H1 (cell line): ENCODE data around the gene ACAP2. TPM values are rescaled to one million over a fixed set of nuclear protein-coding genes. Genes with fewer than 3 reads are reported as not detected.

Experiments used
- CTCF ChIA-PET: fragments of 300-600 bp; sonication (Branson Sonifier 250); formaldehyde crosslinking; loops from one replicate; lab custom pipeline; 2021; ENCODE audit not compliant: partially characterized antibody; lab: Charles Lee
- POLR2A ChIA-PET: fragments of 300-600 bp; sonication (Branson Sonifier 250); formaldehyde crosslinking; loops from one replicate; lab custom pipeline; 2021; ENCODE audit warnings: inconsistent platforms; ENCODE audit not compliant: partially characterized antibody; lab: Charles Lee
- DNase-seq, 2 experiments: peaks; one replicate each; pipeline versions ENCODE4 v3.0.0 to v3.0.0-alpha.2; 2010 to 2022; ENCODE audit warnings: low spot score in 2 of 2, low read depth in 1 of 2, mixed read lengths in 1 of 2
- FAIRE-seq: peaks from 2 replicates; lab custom pipeline; 2011; peaks lifted over from hg19 to GRCh38; lab: Jason Lieb, UNC
- H2AFZ ChIP-seq: 2 replicates; pipeline ENCODE4 v1.8.1; 2012; ENCODE audit warnings: low read length, inconsistent platforms
- H2AK5ac ChIP-seq: 2 replicates; pipeline ENCODE4 v1.6.1; 2013; ENCODE audit warnings: low read depth, low read length
- H2BK120ac ChIP-seq: replicated peaks from 2 replicates; pipeline ENCODE3; 2013; ENCODE audit warnings: low read depth, low read length, inconsistent platforms
- H2BK12ac ChIP-seq: 2 replicates; pipeline ENCODE4 v1.6.1; 2013; ENCODE audit warnings: low read depth, low read length
- H2BK15ac ChIP-seq: 2 replicates; pipeline ENCODE4 v1.6.1; 2013; ENCODE audit warnings: low read length
- H2BK20ac ChIP-seq: 2 replicates; pipeline ENCODE4 v1.6.1; 2013; ENCODE audit warnings: low read length
- H2BK5ac ChIP-seq: 2 replicates; pipeline ENCODE4 v1.6.1; 2013; ENCODE audit warnings: low read depth, low read length
- H3K14ac ChIP-seq: 2 replicates; pipeline ENCODE4 v1.6.1; 2013; ENCODE audit warnings: inconsistent platforms; ENCODE audit not compliant: insufficient read length
- H3K18ac ChIP-seq: 2 replicates; pipeline ENCODE4 v1.6.1; 2013; ENCODE audit warnings: low read length; ENCODE audit errors: extremely low read depth
- H3K23ac ChIP-seq: 2 replicates; pipeline ENCODE4 v1.6.1; 2013; ENCODE audit warnings: inconsistent platforms; ENCODE audit not compliant: insufficient read length
- H3K23me2 ChIP-seq: 2 replicates; pipeline ENCODE4 v1.6.1; 2013; ENCODE audit warnings: low read depth, low read length
- H3K27ac ChIP-seq: 2 replicates; pipeline ENCODE4 v1.6.1; 2011; ENCODE audit warnings: low read depth, low read length, inconsistent platforms
- H3K27me3 ChIP-seq, 4 experiments: replicated peaks in 1 of 4; 1 replicate in 1 of 4; 2 replicates in 3 of 4; pipeline versions ENCODE4 v1.6.1 to v1.8.1; 2011 to 2013; ENCODE audit warnings: low read length in 3 of 4, mild to moderate bottlenecking in 3 of 4, inconsistent platforms in 2 of 4, mixed read lengths in 2 of 4, moderate library complexity in 1 of 4; ENCODE audit not compliant: control insufficient read depth in 3 of 4, insufficient read depth in 3 of 4; ENCODE audit errors: extremely low read depth in 1 of 4
- H3K36me3 ChIP-seq, 4 experiments: 2 replicates each; pipeline versions ENCODE4 v1.6.1 to v1.8.1; 2011 to 2013; ENCODE audit warnings: mild to moderate bottlenecking in 4 of 4, low read length in 3 of 4, moderate library complexity in 2 of 4, control low read depth in 1 of 4, inconsistent platforms in 1 of 4; ENCODE audit not compliant: insufficient read depth in 4 of 4, control insufficient read depth in 2 of 4
- H3K4ac ChIP-seq: replicated peaks from 2 replicates; pipeline ENCODE3; 2013; ENCODE audit warnings: low read length, low read depth, mixed read lengths, inconsistent platforms; ENCODE audit not compliant: insufficient read length
- H3K4me1 ChIP-seq, 4 experiments: replicated peaks in 1 of 4; 1 replicate in 1 of 4; 2 replicates in 3 of 4; pipeline versions ENCODE4 v1.6.1 to v1.8.1; 2011 to 2013; ENCODE audit warnings: low read length in 3 of 4, inconsistent platforms in 2 of 4, mixed read lengths in 1 of 4; ENCODE audit not compliant: insufficient read depth in 4 of 4, control insufficient read depth in 3 of 4
- H3K4me2 ChIP-seq, 2 experiments: 2 replicates each; pipeline versions ENCODE4 v1.6.1 to v1.8.1; 2011 to 2013; ENCODE audit warnings: low read depth in 2 of 2, low read length in 2 of 2, control low read depth in 1 of 2, inconsistent platforms in 1 of 2, mild to moderate bottlenecking in 1 of 2; ENCODE audit not compliant: insufficient read depth in 1 of 2
- H3K4me3 ChIP-seq, 4 experiments: fragments of 200-600, 300-600 bp in 1 of 4; sonication (generic), shearing (Covaris generic), sonication (Bioruptor Twin) in 1 of 4; 2 replicates each; pipeline versions ENCODE4 v1.5.1 to v1.8.1; 2011 to 2016; ENCODE audit warnings: low read length in 4 of 4, low read depth in 3 of 4, control low read depth in 2 of 4, inconsistent platforms in 2 of 4, mild to moderate bottlenecking in 2 of 4, mixed read lengths in 1 of 4, moderate library complexity in 1 of 4; ENCODE audit not compliant: insufficient read depth in 2 of 4; ENCODE audit errors: extremely low read depth in 1 of 4
- H3K56ac ChIP-seq: replicated peaks from 2 replicates; pipeline ENCODE3; 2013; ENCODE audit warnings: low read depth, mild to moderate bottlenecking, mixed read lengths, low read length, inconsistent platforms; ENCODE audit not compliant: insufficient read length
- H3K79me1 ChIP-seq: 2 replicates; pipeline ENCODE4 v1.6.1; 2013; ENCODE audit warnings: low read depth, low read length, control low read depth
- H3K79me2 ChIP-seq, 2 experiments: 2 replicates each; pipeline versions ENCODE4 v1.6.1 to v1.8.1; 2012 to 2013; ENCODE audit warnings: low read length in 2 of 2, mild to moderate bottlenecking in 2 of 2, inconsistent platforms in 1 of 2; ENCODE audit not compliant: insufficient read depth in 2 of 2, control insufficient read depth in 1 of 2
- H3K9ac ChIP-seq, 4 experiments: replicated peaks in 1 of 4; 1 replicate in 1 of 4; 2 replicates in 3 of 4; pipeline versions ENCODE4 v1.6.1 to v1.8.1; 2011 to 2013; ENCODE audit warnings: low read depth in 3 of 4, low read length in 3 of 4, control low read depth in 2 of 4, mild to moderate bottlenecking in 2 of 4, moderate library complexity in 2 of 4, inconsistent platforms in 1 of 4; ENCODE audit errors: extremely low read depth in 1 of 4
- H3K9me3 ChIP-seq, 2 experiments: 2 replicates each; pipeline versions ENCODE4 v1.6.1 to v1.8.1; 2012 to 2013; ENCODE audit warnings: mild to moderate bottlenecking in 2 of 2, moderate library complexity in 2 of 2, control low read depth in 1 of 2, inconsistent platforms in 1 of 2, low read depth in 1 of 2, low read length in 1 of 2, mixed read lengths in 1 of 2; ENCODE audit not compliant: insufficient read depth in 2 of 2
- H4K20me1 ChIP-seq, 2 experiments: replicated peaks in 1 of 2; 2 replicates each; pipeline versions ENCODE3 to v1.8.1; 2011 to 2013; ENCODE audit warnings: inconsistent platforms in 2 of 2, low read length in 2 of 2, mild to moderate bottlenecking in 1 of 2; ENCODE audit not compliant: insufficient read depth in 2 of 2, control insufficient read depth in 1 of 2
- H4K5ac ChIP-seq: 2 replicates; pipeline ENCODE4 v1.6.1; 2013; ENCODE audit warnings: low read length, low read depth, mixed read lengths, inconsistent platforms; ENCODE audit not compliant: insufficient read length
- H4K8ac ChIP-seq: 2 replicates; pipeline ENCODE4 v1.8.0; 2013; ENCODE audit warnings: mild to moderate bottlenecking, moderate library complexity, low read length, inconsistent platforms; ENCODE audit not compliant: insufficient read depth; ENCODE audit errors: extremely low read depth
- H4K91ac ChIP-seq: replicated peaks from 2 replicates; pipeline ENCODE3; 2013; ENCODE audit warnings: low read length, mixed read lengths, inconsistent platforms; ENCODE audit not compliant: insufficient read length
- BACH1 ChIP-seq: IDR thresholded peaks from 2 replicates; pipeline ENCODE4 v1.6.1; 2012; ENCODE audit warnings: low read length, improper control_type of control experiment
- BCL11A ChIP-seq, 2 experiments: IDR thresholded peaks; one replicate each; pipeline ENCODE4 v1.6.1; 2011; ENCODE audit warnings: low read depth in 2 of 2, low read length in 2 of 2, mild to moderate bottlenecking in 2 of 2
- CEBPB ChIP-seq: IDR thresholded peaks from 2 replicates; pipeline ENCODE4 v1.6.1; 2012; ENCODE audit warnings: low read depth, low read length
- CHD2 ChIP-seq: IDR thresholded peaks from 2 replicates; pipeline ENCODE4 v1.6.1; 2012; ENCODE audit warnings: low read length, improper control_type of control experiment
- CREB1 ChIP-seq: IDR thresholded peaks from 2 replicates; pipeline ENCODE4 v1.6.1; 2012; ENCODE audit warnings: inconsistent platforms
- HDAC2 ChIP-seq, 2 experiments: fragments of 300-600 bp in 1 of 2; sonication (generic) in 1 of 2; IDR thresholded peaks; 2 replicates each; pipeline ENCODE4 v1.6.1; 2011 to 2012; ENCODE audit warnings: low read depth in 2 of 2, low read length in 2 of 2, mild to moderate bottlenecking in 2 of 2, moderate library complexity in 2 of 2, borderline replicate concordance in 1 of 2, inconsistent platforms in 1 of 2
- JUN ChIP-seq: IDR thresholded peaks from 2 replicates; pipeline ENCODE4 v1.6.1; 2011; ENCODE audit warnings: low read depth, mild to moderate bottlenecking, improper control_type of control experiment, low read length
- KDM1A ChIP-seq: fragments of 200-600, 300-600 bp; sonication (generic); IDR thresholded peaks from 2 replicates; pipeline ENCODE4 v1.7.1; 2016; ENCODE audit warnings: mild to moderate bottlenecking, low read length, borderline replicate concordance
- KDM5A ChIP-seq: fragments of 200-600 bp; IDR thresholded peaks from 2 replicates; pipeline ENCODE4 v1.7.1; 2012; ENCODE audit warnings: mild to moderate bottlenecking, low read length, inconsistent platforms, mixed read lengths
- MAFK ChIP-seq: IDR thresholded peaks from 2 replicates; pipeline ENCODE4 v1.6.1; 2012; ENCODE audit warnings: low read depth, mild to moderate bottlenecking, improper control_type of control experiment, low read length
- RFX5 ChIP-seq: IDR thresholded peaks from 2 replicates; pipeline ENCODE4 v1.6.1; 2011; ENCODE audit warnings: low read depth, low read length, improper control_type of control experiment, borderline replicate concordance
- SAP30 ChIP-seq: fragments of 300-600 bp; sonication (generic); IDR thresholded peaks from 2 replicates; pipeline ENCODE4 v1.7.1; 2012; ENCODE audit warnings: low read length, moderate library complexity, mild to moderate bottlenecking, inconsistent platforms; ENCODE audit not compliant: insufficient read depth, insufficient replicate concordance
- TBP ChIP-seq: IDR thresholded peaks from 2 replicates; pipeline ENCODE4 v1.6.1; 2011; ENCODE audit warnings: low read depth, low read length, improper control_type of control experiment
- TEAD4 ChIP-seq: IDR thresholded peaks from 2 replicates; pipeline ENCODE4 v1.6.1; 2012; ENCODE audit warnings: low read depth, low read length, inconsistent platforms, mixed read lengths
- WGBS, 2 experiments: shearing (Covaris generic) in 1 of 2; methylation state at CpG; one replicate each; pipeline versions ENCODE4 v1.1.6 to v1.1.7; 2013 to 2015; ENCODE audit warnings: low lambda C conversion rate in 2 of 2, mixed read lengths in 2 of 2, inconsistent platforms in 1 of 2, low coverage in 1 of 2, missing lambda C conversion rate in 1 of 2; ENCODE audit not compliant: insufficient replicate concordance in 2 of 2, insufficient coverage in 1 of 2, insufficient read length in 1 of 2; ENCODE audit errors: extremely low coverage in 1 of 2, missing lambda C conversion rate in 1 of 2; 5-methylcytosine and 5-hydroxymethylcytosine counted together
- polyA plus RNA-seq, 7 experiments: library from polyadenylated mRNA; depleted of rRNA in 3 of 7; stranded (reverse) in 5 of 7; unstranded in 2 of 7; fragments of >200 nt in 5 of 7; fragments of 200-250 nt in 2 of 7; gene quantifications; 1 replicate in 5 of 7; 2 replicates in 1 of 7; 4 replicates in 1 of 7; pipeline versions ENCODE4 v1.2.1 to v1.2.3, GENCODE V29; 2011 to 2013; ENCODE audit warnings: missing spikeins in 2 of 7, mixed read lengths in 2 of 7
- total RNA-seq: library from RNA; stranded (reverse); fragmentation: NEBNext Ultra II Directional; extraction: Animal tissue kit (Norgen Biotek cat#: 25700); gene quantifications from 2 replicates; pipeline ENCODE4 v1.2.1, GENCODE V29; 2021
- TF ChIP-seq, protein P1 (sequence below): IDR thresholded peaks from 2 replicates; pipeline ENCODE4 v1.6.1; 2012; ENCODE audit warnings: inconsistent platforms

Gene ACAP2
- total and polyA plus RNA-seq, 2 of the 8 experiments (the other 6 are each of a cell fraction or from before 2014, with no cell fraction given) = 7.7 to 37.3 TPM

DNA sequence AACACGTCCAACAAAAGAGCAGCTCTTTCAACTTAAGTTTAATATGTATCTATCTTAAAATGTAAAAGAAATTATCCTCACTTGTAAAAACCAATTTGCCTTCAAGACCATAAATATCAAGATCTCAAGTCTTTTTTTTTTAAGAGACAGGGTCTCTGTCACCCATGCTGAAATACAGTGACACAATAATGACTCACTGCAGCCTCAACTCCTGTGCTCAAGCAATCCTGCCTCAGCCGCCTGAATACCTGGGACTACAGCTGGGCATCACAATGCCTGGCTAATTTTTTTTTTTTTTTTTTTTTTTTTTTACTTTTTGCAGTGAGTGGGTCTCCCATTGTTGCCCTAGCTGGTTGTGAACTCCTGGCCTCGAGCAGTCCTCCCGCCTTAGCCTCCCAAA, 26.0 kb downstream of the ACAP2 start:
- H4K91ac ChIP-seq = no peak overlapping the region
- no peak overlapping the region for H3K4me3 ChIP-seq
- no peak overlapping the region for H2BK12ac ChIP-seq
- ChIA-PET POLR2A (interaction anchor here (0.6 kb wide), 2 partner anchors 26 to 376 kb away, joined by 3 to 4 read pairs; no protein-coding TSS in a partner anchor), CTCF (no interaction called here)
- H3K18ac ChIP-seq = no peak overlapping the region
- H2BK5ac ChIP-seq = no peak overlapping the region
- H3K4me1 ChIP-seq = no peaks in the 10 kb centered on the region
- FAIRE-seq (no peak), DNase-seq (no peak)
- no peak overlapping the region for H2AFZ ChIP-seq
- no peak overlapping the region for H3K27ac ChIP-seq
- no peak overlapping the region for H2BK120ac ChIP-seq
- peaks cover 0 to 60% of the 10 kb centered on the region in 2 experiments; a peak in 2 of 4 replicates for H3K79me2 ChIP-seq
- no peaks in the 10 kb centered on the region; a peak in 1 of 8 replicates for H3K36me3 ChIP-seq
- no peak overlapping the region for H3K4me2 ChIP-seq
- H3K27me3 ChIP-seq = no peaks in the 10 kb centered on the region
- no peak overlapping the region for H3K4ac ChIP-seq
- H3K79me1 ChIP-seq = peaks cover 4% of the 10 kb centered on the region; the same call in 1 of the 2 replicates
- no peak overlapping the region for H4K5ac ChIP-seq
- no peak overlapping the region for H3K9ac ChIP-seq
- H4K8ac ChIP-seq = no peak overlapping the region
- 93% methylated on average over 4 of the region's 4 CpGs; no CpG with 5 or more reads in 1 of the 2 experiments for WGBS, 2 experiments
- H3K56ac ChIP-seq = no peak overlapping the region
- H3K14ac ChIP-seq = no peak overlapping the region
- H4K20me1 ChIP-seq = peaks cover 0 to 1% of the 10 kb centered on the region in 2 experiments
- H3K23me2 ChIP-seq = no peaks in the 10 kb centered on the region
- no peak overlapping the region for H2BK20ac ChIP-seq
- H2BK15ac ChIP-seq = no peak overlapping the region
- no peaks in the 10 kb centered on the region for H3K9me3 ChIP-seq
- H3K23ac ChIP-seq = no peak overlapping the region
- no peak overlapping the region for H2AK5ac ChIP-seq
- no peak for TF ChIP-seq CEBPB
- no peak for TF ChIP-seq MAFK
- no peak for TF ChIP-seq HDAC2 (IDR thresholded peaks at IDR 0.05; ENCODE audit: borderline replicate concordance in 1 of 2, low read depth in 2 of 2, low read length in 2 of 2)
- TF ChIP-seq, protein P1, sequence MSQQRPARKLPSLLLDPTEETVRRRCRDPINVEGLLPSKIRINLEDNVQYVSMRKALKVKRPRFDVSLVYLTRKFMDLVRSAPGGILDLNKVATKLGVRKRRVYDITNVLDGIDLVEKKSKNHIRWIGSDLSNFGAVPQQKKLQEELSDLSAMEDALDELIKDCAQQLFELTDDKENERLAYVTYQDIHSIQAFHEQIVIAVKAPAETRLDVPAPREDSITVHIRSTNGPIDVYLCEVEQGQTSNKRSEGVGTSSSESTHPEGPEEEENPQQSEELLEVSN = no peak
- TF ChIP-seq CHD2 = no peak
- no peak for TF ChIP-seq BCL11A (IDR thresholded peaks at IDR 0.05; ENCODE audit: low read depth in 2 of 2, low read length in 2 of 2)
- TF ChIP-seq JUN = no peak
- TF ChIP-seq BACH1 = no peak
- TF ChIP-seq TEAD4 = no peak
- no peak for TF ChIP-seq TBP
- TF ChIP-seq CREB1 = no peak
- TF ChIP-seq RFX5 = no peak
- no peak for TF ChIP-seq KDM1A
- TF ChIP-seq KDM5A = no peak
- no peak for TF ChIP-seq SAP30
